ENCODE results near the gene PLCL2.

PLCL2 gene

DNA sequence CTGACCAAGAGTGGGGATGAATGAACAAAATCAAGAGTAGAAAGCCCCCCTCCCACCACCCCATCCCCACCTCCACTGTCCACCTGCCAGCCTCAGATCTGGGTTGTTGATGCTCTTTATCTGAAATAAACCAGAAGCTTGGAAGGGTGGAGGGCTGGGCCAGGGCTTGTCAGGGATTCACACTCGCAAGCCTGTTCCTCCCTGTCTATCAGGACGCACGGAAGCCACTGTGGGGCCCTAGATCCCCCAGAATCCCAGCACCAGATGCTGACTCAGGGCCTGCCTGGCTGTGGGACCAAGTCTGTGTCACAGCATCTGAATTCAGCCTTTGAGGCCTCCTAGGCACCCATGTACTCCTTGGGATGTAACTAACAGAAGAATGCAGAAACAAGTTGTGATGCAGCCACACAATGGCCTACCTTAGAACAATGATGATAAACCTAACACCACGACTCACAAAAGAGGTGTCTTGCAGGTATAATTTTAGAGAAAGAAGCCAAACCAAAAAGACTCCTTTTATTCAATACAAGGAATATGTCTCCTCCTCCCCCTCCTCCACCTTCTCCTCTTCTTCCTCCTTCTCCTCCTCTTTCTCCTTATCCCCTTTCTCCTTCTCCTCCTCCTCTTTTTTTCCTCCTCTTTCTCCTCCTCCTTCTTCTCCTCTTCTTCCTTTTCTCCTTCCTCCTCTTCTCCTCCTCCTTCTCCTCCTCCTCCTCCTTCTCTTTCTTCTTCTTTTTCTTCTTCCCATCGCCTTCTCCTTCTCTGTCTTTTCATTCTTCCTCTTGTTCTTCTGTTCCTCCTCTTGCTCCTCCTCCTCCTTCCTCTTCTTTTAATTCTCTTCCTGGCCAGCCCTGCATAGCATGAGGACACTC is 234.7 kb downstream of the PLCL2 start:
- H3K9me3 ChIP-seq (ENCODE audit: insufficient read depth, low read length): no peaks in the 10 kb centered on the region
- no peaks in the 10 kb centered on the region for H3K36me3 ChIP-seq (replicated peaks; ENCODE audit: low read depth, low read length)
- no peak overlapping the region for H3K4me3 ChIP-seq (ENCODE audit: low read length)
- no peaks in the 10 kb centered on the region for H4K20me1 ChIP-seq (ENCODE audit: insufficient read depth, low read length)
- TF ChIP-seq EZH2phosphoT487 (IDR thresholded peaks at IDR 0.05; ENCODE audit: low read depth) (no peak), CTCF (IDR thresholded peaks at IDR 0.05; ENCODE audit: low read depth, low read length) (no peak)
- no peak overlapping the region for H3K4me2 ChIP-seq (ENCODE audit: low read length)
- H2AFZ ChIP-seq (ENCODE audit: low read depth, low read length): no peak overlapping the region
- no peaks in the 10 kb centered on the region for H3K79me2 ChIP-seq (ENCODE audit: low read length)
- no peaks in the 10 kb centered on the region for H3K4me1 ChIP-seq (ENCODE audit: low read length)
- H3K27me3 ChIP-seq (ENCODE audit: low read depth, low read length): no peaks in the 10 kb centered on the region
- H3K9ac ChIP-seq (ENCODE audit: low read length): no peak overlapping the region
- no peak overlapping the region for H3K27ac ChIP-seq (ENCODE audit: low read length)

GRCh38 chr3:17120115-17120514 is 235.4 kb downstream of the PLCL2 start:
- no peak for TF ChIP-seq EZH2phosphoT487 (IDR thresholded peaks at IDR 0.05; ENCODE audit: low read depth)
- TF ChIP-seq CTCF (IDR thresholded peaks at IDR 0.05; ENCODE audit: low read depth, low read length): no peak
- Histone ChIP-seq H4K20me1 (ENCODE audit: insufficient read depth, low read length) (no peaks in the 10 kb centered on the region), H3K4me3 (ENCODE audit: low read length) (no peak overlapping the region), H3K4me1 (ENCODE audit: low read length) (no peaks in the 10 kb centered on the region), H3K36me3 (replicated peaks; ENCODE audit: low read depth, low read length) (no peaks in the 10 kb centered on the region), H3K27me3 (ENCODE audit: low read depth, low read length) (no peaks in the 10 kb centered on the region), H3K79me2 (ENCODE audit: low read length) (no peaks in the 10 kb centered on the region), H3K9me3 (ENCODE audit: insufficient read depth, low read length) (no peaks in the 10 kb centered on the region), H2AFZ (ENCODE audit: low read depth, low read length) (no peak overlapping the region), H3K4me2 (ENCODE audit: low read length) (no peak overlapping the region), H3K9ac (ENCODE audit: low read length) (no peak overlapping the region), H3K27ac (ENCODE audit: low read length) (no peak overlapping the region)

DNA sequence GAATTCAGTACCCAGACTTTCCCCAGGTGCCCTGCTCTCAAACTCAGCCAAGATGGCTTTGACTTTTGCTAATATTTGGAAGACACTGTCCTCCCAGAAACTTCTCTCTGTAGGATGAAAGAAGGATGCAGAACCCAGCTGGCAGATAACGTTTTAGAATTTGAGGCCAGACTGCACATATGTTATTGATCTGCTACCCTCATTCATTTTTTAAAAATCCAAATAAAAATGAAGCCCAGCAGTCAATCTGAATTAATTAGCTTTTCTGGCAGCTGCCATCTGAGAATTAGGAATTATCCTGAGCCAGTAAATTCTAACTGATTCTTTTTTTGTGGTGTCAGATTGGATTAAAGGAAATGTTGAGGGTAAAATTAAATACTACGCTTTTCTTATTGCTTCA is 236.6 kb downstream of the PLCL2 start:
- no peaks in the 10 kb centered on the region for H3K4me1 ChIP-seq (ENCODE audit: low read length)
- no peak overlapping the region for H3K4me2 ChIP-seq (ENCODE audit: low read length)
- no peaks in the 10 kb centered on the region for H3K9me3 ChIP-seq (ENCODE audit: insufficient read depth, low read length)
- no peaks in the 10 kb centered on the region for H4K20me1 ChIP-seq (ENCODE audit: insufficient read depth, low read length)
- H3K4me3 ChIP-seq (ENCODE audit: low read length): no peak overlapping the region
- no peak overlapping the region for H2AFZ ChIP-seq (ENCODE audit: low read depth, low read length)
- H3K9ac ChIP-seq (ENCODE audit: low read length): no peak overlapping the region
- no peaks in the 10 kb centered on the region for H3K79me2 ChIP-seq (ENCODE audit: low read length)
- no peaks in the 10 kb centered on the region for H3K27me3 ChIP-seq (ENCODE audit: low read depth, low read length)
- no peak for TF ChIP-seq EZH2phosphoT487 (IDR thresholded peaks at IDR 0.05; ENCODE audit: low read depth)
- TF ChIP-seq CTCF (IDR thresholded peaks at IDR 0.05; ENCODE audit: low read depth, low read length): no peak
- H3K36me3 ChIP-seq (replicated peaks; ENCODE audit: low read depth, low read length): no peaks in the 10 kb centered on the region
- no peak overlapping the region for H3K27ac ChIP-seq (ENCODE audit: low read length)

DNA sequence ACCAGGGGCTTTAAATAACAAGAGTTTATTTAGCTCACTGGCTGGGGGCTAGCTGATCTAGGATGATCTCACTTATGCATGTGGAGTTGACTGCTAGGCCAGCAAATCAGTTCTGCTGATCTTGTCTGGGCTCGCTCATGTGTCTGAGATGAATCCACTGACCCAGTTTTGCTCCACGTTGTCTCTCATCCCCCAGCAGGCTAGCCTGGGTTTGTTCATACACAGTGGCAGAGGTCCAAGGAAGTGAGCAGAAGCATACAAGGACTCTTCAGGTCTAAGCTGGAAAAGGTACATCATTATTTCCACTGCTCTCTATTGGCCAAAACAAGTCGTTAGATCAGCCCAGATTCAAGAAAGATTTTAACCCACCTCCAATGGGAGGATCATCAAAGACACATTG is 238.0 kb downstream of the PLCL2 start:
- Histone ChIP-seq H3K79me2 (ENCODE audit: low read length) (no peaks in the 10 kb centered on the region), H3K27me3 (ENCODE audit: low read depth, low read length) (no peaks in the 10 kb centered on the region)
- TF ChIP-seq EZH2phosphoT487 (IDR thresholded peaks at IDR 0.05; ENCODE audit: low read depth) (no peak), CTCF (IDR thresholded peaks at IDR 0.05; ENCODE audit: low read depth, low read length) (no peak)

More for the DNA sequence above, 238.0 kb downstream of the PLCL2 start:
- Histone ChIP-seq H3K4me2 (ENCODE audit: low read length) (no peak overlapping the region), H4K20me1 (ENCODE audit: insufficient read depth, low read length) (no peaks in the 10 kb centered on the region), H3K9me3 (ENCODE audit: insufficient read depth, low read length) (no peaks in the 10 kb centered on the region), H3K4me3 (ENCODE audit: low read length) (no peak overlapping the region), H3K36me3 (replicated peaks; ENCODE audit: low read depth, low read length) (no peaks in the 10 kb centered on the region), H3K27ac (ENCODE audit: low read length) (no peak overlapping the region), H2AFZ (ENCODE audit: low read depth, low read length) (no peak overlapping the region), H3K9ac (ENCODE audit: low read length) (no peak overlapping the region), H3K4me1 (ENCODE audit: low read length) (no peaks in the 10 kb centered on the region)
